NCI-H2227 treated with DMSO at 0.1 percent for 48 hours (cell line): Measurements from ENCODE around the gene LPAR1.

ENCODE experiments used
- DNase-seq: peaks from one replicate; lab custom pipeline; 2025; lab: John Stamatoyannopoulos, UW

Gene LPAR1

DNA sequence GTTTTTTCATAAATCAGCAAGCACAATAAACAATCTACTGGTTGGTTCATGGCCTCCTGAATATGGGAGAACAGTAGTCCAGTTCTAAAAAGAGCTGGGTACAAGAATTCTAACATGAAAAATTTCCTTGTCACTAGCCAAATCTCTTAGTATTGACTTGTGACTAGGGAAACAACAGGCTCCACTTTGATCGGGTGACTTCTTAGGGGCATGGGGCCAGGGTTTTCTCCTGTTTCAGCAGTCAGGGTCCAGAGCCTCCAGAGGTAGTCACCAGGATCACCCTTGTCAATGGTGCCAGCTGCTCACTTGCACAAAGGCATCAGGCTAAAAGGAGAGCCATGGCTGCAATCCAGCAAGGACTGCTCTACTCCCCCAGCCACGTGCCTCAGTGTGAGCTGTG is 38.1 kb downstream of the LPAR1 start:
- no peak for DNase-seq

DNA sequence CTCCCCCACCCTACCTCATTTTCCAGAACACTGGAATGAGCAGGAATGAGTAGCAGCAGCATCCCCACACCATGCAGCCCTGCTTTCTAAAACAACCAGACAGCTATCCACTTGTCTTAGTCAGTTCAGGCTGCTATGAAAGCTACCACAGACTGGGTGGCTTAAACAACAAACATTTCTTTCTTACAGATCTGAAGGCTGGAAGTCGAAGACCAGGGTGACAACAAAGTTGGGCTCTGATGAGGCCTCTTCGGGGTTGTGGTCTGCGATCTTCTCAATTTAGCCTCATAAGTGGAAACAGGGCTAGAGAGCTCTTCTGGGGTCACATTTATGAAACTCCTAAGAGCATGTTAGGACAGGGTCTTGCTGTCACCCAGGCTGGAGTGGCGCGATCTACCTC is 38.9 kb downstream of the LPAR1 start:
- no peak for DNase-seq

GRCh38 chr9:110997847-110998246 is 40.4 kb downstream of the LPAR1 start:
- DNase-seq: no peak

- no peak for DNase-seq
Observed at GRCh38 chr9:110996436-110997220, 41.6 kb downstream of the LPAR1 start.

GRCh38 chr9:110995420-110996340 is 42.6 kb downstream of the LPAR1 start:
- DNase-seq: no peak

DNA sequence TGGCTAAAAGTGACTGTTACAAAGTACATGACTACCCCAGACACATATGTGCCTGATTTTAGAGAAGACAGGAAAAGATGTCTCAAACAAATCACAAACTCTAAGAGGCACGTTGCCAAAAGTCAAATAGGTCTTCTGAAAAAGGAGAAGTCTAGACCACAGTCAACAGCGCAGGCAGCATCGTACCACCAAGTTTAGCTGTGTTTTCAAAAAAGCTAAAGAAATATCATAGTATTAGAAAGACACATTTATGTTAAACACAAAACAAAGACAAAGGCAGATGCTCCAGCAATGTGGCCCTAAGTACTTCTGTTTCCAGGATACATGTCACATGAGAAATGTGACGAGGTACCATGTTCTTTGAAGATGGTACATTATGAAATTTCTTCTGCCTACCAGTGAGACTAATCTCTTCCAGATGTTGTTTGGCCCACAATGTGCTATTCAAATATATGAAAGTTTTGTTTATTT is 43.5 kb downstream of the LPAR1 start:
- no peak for DNase-seq

- DNase-seq: no peak
Observed at GRCh38 chr9:110990481-110990880, 47.8 kb downstream of the LPAR1 start.

- no peak for DNase-seq
Observed at GRCh38 chr9:110986529-110986928, 51.7 kb downstream of the LPAR1 start.

- no peak for DNase-seq
Observed at GRCh38 chr9:110984890-110985437, 53.3 kb downstream of the LPAR1 start.

DNA sequence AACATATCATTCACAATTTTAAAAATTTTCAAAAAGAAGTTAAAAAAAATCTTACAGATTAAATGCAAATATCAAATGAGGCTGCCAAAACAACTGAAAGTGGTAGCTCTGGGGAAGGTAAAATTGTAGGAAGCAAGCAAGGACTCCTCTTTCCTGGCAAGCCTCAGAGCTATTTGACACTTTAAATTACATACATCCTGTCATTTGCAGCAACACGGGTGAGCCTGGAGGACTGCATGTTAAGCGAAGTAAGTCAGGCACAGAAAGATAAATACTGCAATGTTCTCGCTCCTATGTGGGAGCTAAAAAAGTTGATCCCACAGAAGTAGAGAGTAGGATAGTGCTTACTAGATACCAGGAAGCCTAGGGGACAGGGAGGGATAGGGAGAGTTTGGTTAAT is 58.0 kb downstream of the LPAR1 start:
- no peak for DNase-seq

- DNase-seq: no peak
Observed at GRCh38 chr9:110979636-110980035, 58.6 kb downstream of the LPAR1 start.

DNA sequence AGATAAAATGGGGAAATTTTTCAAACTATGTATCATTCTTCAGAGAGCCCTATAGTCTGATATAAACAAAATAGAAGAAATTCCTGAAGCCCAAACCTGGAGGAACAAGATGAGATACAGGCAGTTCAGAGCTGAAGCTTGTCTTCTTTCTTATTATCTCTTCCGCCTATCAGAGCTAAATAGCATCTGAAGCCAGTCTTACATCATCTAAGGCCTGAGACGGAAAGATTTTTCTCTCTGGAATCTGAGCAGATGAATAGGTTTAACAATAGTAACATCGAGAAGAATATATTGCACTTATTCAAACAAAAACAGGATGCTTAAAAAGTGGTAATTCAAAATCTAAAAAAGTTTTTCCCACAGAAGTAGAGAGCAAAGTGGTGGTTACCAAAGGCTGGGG is 59.8 kb downstream of the LPAR1 start:
- DNase-seq: no peak

DNA sequence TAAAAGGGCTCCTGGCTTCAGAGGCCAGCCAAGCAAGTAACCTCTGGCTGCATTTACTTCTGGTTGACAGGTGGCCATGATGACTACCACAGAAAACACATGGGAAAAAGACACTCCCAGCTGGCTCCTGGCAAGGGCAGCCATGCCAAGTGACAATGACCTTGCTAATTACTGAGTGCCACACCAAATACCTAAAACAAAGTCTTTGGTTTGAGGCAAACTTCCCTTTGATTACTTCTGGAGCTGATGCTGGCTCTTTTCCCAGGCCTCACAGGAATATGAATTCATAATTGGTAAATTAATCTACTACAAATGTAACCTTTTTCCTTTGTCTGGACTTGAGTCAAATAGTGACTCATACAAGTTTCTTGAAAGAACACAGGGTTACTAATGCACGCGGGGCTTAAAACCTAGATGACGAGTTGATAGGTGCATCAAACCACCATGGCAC is 61.0 kb downstream of the LPAR1 start:
- no peak for DNase-seq

GRCh38 chr9:110975969-110976368 is 62.3 kb downstream of the LPAR1 start:
- DNase-seq: no peak

DNA sequence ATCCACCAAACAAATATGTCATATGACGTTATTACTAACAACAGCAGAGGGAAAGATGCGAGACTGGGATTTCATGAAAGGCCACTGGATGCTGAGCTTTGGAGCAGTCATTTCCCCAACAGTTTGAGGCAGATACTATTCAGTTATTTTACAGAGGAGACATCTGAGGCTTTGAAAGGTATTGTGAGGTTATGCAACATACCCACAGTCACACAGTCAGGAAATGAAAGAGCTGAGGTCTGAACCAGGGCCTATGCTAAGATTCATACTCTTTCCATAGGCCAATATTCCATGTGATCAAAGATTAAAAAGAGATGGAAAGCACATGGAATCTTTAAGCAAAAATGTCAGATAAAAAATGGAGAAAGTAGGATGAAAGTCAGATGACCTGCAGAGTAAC is 63.0 kb downstream of the LPAR1 start:
- no peak for DNase-seq

- no peak for DNase-seq
Observed at GRCh38 chr9:110971705-110972104, 66.6 kb downstream of the LPAR1 start.

- DNase-seq: no peak
Observed at GRCh38 chr9:110971234-110971633, 67.0 kb downstream of the LPAR1 start.

DNA sequence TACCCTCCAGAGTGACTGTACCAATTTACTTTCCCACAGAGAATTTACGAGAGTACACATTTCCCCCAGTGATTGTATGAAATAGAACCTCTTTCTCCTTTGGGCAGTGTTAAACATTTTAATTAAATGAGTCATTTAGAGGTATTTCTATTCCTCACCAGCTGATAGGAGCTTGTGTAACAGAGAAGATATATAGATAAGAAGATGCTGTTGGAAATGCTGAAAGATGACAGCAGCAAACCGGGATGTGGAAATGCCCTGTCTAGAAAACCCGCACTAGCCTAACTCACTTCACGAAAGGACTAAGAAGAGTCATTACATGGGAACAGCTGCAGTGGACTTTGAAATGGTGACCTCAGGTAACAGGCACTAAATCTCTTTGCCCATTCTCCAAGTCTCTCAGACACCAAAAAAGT is 68.3 kb downstream of the LPAR1 start:
- no peak for DNase-seq

GRCh38 chr9:110968096-110968495 is 70.2 kb downstream of the LPAR1 start:
- DNase-seq: no peak

DNA sequence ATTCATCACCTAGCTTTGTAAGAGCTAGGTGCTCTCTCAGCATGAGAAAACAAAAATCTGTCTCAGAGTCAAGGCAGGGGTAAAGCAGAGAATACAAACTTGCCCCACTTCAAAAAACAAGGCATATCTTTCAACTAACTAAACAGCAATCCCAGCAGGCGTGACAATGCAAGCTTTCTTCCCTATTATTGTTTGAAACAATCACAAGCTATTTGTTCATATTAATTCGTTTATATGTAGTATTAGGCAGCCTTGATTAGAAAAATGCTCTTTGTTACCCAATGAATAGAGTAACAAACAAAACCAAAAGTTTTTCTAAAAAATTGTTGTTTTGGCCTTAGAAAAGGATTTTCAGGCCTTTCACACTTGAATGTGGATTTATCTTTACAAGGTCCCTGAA is 71.1 kb downstream of the LPAR1 start:
- DNase-seq: no peak

DNA sequence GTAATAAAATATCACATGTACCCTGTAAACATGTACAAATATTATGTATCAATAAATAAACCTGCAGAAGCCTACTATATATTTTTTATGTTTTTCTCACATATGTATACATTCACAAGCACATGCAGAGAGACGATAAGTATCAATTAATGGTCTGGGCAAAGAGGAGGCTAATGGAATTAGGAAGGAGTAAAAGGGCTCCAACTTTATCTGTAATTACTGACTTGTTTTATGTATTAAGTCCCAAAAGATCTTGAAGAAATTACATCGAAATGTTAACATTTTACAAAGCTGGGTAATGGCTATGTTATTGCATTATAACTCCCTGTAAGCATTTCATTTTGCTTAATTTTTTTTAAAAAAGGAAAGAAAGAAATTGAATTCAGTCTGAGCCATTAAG is 78.0 kb downstream of the LPAR1 start:
- DNase-seq: no peak

GRCh38 chr9:110958847-110959246 is 79.4 kb downstream of the LPAR1 start:
- DNase-seq: no peak

DNA sequence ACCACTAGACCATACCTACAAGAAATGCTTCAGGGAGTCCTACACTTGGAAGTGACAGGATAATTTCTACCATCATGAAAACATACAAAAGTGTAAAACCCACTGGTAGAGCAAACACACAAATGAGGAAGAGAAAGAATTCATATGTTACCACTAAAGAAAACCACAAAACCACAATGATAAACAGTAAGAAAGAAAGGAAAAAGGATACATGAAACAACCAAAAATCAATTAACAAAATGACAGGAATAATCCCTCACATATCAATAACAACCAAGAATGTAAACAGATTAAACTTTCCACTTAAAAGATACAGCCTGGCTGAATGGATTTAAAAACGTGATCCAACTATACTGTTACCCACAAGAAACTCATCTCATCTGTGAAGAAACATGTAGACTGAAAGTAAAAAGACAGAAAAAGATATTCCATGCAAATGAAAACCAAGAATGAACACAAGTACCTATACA is 83.4 kb downstream of the LPAR1 start:
- no peak for DNase-seq
